GM19043 (cell line): ENCODE measurements around the gene LAMA2.

ENCODE experiments used
- ATAC-seq: cut with Tn5 transposase; IDR thresholded peaks from one replicate; pipeline ENCODE4 v1.9.1; 2021; ENCODE audit warnings: low read depth; ENCODE audit not compliant: unreplicated experiment

The LAMA2 gene

DNA sequence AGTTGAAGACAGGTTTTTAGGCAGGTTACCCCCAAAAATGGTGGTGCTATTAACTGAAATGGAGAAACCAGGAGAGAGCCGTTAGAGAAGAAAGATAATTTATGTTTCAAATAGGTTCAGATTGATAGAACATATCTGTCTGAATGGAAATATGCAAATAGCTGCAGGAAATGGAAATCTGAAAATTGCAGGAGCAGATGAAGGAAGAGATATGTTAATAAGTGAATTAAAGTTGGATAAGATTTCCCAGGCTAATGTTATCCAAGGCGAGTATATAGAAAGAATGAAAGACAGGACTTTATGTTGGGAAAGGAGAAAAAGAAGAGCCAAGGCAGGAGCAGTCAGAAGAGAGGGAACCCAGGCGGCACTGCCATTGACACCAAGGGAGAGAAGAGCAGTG is 461.4 kb downstream of the LAMA2 start:
- no peak for ATAC-seq

DNA sequence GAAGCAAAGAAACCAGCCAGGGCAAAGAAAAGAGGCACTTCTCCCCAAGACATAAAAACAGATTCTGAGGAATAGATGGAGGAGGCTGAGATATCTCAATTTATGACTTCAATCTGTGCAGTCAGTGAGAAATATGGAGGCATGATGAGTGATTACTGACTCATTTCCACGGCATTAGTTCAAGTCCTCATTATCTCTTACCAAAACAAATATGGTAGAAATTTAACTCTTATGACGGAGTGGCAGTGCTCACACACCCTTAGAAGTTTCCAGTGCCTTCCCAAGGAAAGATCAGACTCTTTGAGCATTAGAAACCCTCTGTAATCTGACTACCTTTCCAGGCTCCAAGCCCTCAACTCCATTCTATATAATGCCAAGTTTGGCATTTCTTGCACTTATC is 463.0 kb downstream of the LAMA2 start:
- no peak for ATAC-seq

GRCh38 chr6:129346964-129347363 is 464.0 kb downstream of the LAMA2 start:
- ATAC-seq: no peak

GRCh38 chr6:129350278-129350677 is 467.3 kb downstream of the LAMA2 start:
- ATAC-seq: no peak

- no peak for ATAC-seq
Measured at GRCh38 chr6:129351807-129352206, 468.9 kb downstream of the LAMA2 start.

- no peak for ATAC-seq
Measured at GRCh38 chr6:129353067-129353466, 470.1 kb downstream of the LAMA2 start.

DNA sequence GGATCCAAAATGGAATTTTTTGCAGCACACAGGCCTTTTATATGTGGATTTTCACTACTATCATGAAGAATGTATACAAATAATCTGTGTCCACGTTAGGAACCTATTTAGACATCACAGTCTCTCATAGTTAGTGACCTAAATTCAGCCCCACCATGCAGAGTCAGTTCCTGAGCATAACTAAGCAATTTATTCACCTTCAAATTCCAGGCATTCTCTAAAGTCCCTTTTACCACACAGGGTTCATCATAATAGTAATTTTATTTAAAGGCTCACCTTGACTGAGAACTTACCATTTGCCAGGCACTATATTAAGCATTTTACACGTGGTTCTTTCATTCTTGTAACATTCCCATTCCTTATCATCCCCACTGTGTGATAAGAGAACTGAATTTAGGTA is 473.2 kb downstream of the LAMA2 start:
- no peak for ATAC-seq

- ATAC-seq: no peak
Measured at GRCh38 chr6:129359811-129360681, 477.1 kb downstream of the LAMA2 start.

DNA sequence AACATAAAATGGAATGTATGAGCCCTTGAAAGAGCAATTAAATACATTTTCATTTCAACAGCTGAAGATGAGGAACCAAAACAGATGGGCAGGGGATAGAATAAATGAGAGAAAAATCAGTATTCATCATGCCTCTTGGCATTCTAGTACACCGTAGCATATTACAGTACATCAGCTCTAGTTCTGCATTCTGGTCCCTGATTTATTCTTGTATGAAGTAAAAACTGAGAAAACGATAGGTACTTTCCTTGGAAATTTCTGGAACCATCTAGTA is 477.7 kb downstream of the LAMA2 start:
- ATAC-seq: no peak

GRCh38 chr6:129364037-129364436 is 481.1 kb downstream of the LAMA2 start:
- ATAC-seq: no peak

GRCh38 chr6:129364767-129365166 is 481.8 kb downstream of the LAMA2 start:
- ATAC-seq: no peak

DNA sequence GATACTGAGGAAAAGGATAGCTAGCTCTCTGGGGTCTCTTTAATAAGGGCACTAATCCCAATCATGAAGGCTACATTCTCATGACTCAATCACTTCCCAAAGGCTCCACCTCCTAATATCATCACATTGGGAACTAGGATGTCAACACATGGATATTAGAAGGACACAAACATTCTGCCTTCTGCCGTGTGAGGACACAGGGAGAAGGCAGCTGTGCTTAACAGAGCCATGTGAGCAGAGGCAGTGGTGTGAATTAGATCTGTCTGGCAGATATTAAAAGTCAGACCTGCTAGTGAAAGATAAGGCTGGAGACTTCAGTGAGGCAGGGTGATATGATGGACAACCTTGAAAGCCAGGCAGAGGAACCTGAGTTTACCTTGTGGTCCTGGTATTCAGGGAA is 485.1 kb downstream of the LAMA2 start:
- no peak for ATAC-seq

- no peak for ATAC-seq
Measured at GRCh38 chr6:129368970-129369369, 486.0 kb downstream of the LAMA2 start.

DNA sequence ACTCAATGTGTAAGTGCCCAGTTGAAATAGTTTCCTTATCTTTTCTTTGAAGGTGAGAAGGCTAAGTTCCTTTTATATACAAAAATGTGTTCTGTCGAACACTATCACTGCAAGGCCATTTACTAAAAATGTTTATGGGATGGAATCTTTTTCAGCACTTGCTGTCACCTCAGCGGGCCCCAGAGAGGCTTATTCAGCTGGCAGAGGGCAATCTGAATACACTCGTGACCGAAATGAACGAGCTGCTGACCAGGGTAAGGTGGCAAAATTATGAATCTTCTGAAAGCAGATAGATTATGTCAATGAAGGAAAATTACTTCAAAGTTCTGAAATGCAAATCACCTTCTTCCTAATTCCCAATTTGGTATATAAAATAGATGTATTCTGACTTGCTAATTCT is 486.8 kb downstream of the LAMA2 start:
- no peak for ATAC-seq

- no peak for ATAC-seq
Measured at GRCh38 chr6:129370268-129370916, 487.5 kb downstream of the LAMA2 start.

DNA sequence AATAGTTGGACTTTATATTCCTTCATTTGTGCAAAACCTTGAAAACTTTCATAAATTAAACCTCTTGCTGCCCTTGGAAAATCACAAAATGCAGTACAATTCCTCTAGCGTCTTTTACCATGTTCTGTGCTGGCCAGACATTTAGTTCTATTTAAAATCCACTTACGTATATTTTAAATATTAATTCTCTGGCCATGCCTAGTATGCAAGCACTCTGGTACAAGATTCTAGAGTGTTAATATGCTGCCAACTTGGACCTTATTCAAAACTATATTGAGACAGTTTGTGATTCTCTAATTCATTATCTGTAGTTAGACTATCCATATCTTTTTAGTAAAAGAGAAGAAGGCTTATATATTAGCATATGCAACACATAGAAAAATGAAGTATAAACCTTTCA is 498.9 kb downstream of the LAMA2 start:
- no peak for ATAC-seq

GRCh38 chr6:129382916-129383315 is 500.0 kb downstream of the LAMA2 start:
- no peak for ATAC-seq

DNA sequence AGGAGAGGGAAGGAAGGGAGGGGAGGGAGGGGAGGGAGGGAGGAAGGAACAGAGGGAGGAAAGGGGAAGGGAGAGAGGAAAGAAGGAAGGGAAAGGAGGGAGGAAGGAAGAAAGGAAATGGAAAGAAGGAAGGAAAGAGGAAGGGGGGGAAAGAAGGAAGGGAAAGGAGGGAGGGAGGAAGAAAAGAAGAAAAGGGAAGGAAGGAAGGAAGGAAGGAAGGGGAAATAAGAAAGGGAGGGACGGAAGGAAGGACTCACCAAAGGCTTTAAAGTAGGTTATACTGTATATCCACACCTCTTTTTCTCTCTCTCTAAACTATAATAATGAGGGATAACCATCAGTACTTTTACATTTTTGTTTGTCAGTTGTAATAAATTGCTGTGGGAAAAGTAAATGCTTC is 502.2 kb downstream of the LAMA2 start:
- no peak for ATAC-seq

DNA sequence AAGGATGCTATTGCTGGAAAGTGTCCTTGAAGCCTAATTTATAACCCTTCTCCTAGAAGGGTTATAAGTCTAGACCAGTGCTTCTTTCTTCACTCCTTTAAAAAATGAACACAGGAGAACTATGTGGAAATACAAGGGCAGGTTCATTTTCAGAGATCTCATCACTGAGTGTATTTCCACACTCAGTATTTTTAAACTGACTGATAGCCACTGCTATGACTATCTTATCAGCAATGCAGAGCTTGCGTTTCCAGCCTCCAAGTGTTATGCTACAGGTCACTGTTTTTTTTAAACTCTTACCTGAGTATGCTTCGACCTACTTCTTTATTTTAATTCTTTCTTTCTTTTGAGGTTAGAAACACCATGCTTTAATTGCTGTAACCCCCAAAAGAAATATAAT is 508.0 kb downstream of the LAMA2 start:
- no peak for ATAC-seq

DNA sequence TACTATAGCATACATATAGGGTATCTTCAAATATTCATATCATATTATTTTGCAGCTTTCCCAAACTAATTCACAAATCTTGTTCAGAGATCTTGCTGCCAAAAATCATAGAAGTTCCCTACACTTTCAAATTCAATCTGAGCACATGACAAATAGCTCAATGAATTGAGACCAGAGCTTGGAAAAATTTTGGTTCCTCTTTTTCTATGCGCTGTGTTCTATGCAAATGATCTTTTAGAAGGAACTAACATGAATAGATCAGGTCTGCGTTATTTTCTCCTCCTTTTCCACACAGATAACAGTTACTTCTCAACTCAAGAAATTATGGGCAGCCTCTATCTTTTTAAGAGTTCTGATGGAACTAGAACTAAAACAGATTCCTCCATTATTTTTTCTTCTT is 510.7 kb downstream of the LAMA2 start:
- peak; percentile 62 for ATAC-seq

- no peak for ATAC-seq
Measured at GRCh38 chr6:129398764-129399163, 515.8 kb downstream of the LAMA2 start.

DNA sequence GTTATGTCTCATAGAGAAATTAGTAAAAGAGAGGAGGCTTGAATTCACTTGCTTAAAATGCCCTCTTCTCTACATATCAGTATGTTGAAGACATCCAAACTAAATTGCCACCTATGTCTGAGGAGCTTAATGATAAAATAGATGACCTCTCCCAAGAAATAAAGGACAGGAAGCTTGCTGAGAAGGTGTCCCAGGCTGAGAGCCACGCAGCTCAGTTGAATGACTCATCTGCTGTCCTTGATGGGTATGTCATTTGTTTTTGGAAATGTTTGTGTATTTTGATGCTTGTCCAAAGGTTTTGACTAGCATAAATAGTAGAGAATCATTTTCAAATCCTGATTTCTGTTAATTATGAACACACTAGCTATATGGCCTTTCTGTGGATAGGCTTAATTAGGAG is 519.3 kb downstream of the LAMA2 start:
- ATAC-seq: no peak
